Uterus (tissue), 2 donors: Measurements from ENCODE around the gene MVB12A.

ENCODE experiments used
- POLR2A ChIP-seq, 2 donors: fragments of 450-650 bp; IDR thresholded peaks; one replicate each; pipeline ENCODE4 v1.6.1; 2016; ENCODE audit warnings: antibody characterized with exemption in 2 of 2, mild to moderate bottlenecking in 1 of 2, moderate library complexity in 1 of 2
- TF ChIP-seq, protein P1 (sequence below), 4 experiments: fragments of 200-600 bp in 2 of 4; fragments of 450-650 bp in 2 of 4; sonication (generic) in 2 of 4; IDR thresholded peaks; one replicate each; pipeline ENCODE4 v1.5.1; 2016 to 2019; ENCODE audit warnings: antibody characterized with exemption in 4 of 4, mild to moderate bottlenecking in 2 of 4, moderate library complexity in 1 of 4

GRCh38 chr19:17468302-17469091, 48.6 kb downstream of the MVB12A start:
- TF ChIP-seq, protein P1, sequence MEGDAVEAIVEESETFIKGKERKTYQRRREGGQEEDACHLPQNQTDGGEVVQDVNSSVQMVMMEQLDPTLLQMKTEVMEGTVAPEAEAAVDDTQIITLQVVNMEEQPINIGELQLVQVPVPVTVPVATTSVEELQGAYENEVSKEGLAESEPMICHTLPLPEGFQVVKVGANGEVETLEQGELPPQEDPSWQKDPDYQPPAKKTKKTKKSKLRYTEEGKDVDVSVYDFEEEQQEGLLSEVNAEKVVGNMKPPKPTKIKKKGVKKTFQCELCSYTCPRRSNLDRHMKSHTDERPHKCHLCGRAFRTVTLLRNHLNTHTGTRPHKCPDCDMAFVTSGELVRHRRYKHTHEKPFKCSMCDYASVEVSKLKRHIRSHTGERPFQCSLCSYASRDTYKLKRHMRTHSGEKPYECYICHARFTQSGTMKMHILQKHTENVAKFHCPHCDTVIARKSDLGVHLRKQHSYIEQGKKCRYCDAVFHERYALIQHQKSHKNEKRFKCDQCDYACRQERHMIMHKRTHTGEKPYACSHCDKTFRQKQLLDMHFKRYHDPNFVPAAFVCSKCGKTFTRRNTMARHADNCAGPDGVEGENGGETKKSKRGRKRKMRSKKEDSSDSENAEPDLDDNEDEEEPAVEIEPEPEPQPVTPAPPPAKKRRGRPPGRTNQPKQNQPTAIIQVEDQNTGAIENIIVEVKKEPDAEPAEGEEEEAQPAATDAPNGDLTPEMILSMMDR (IDR thresholded peaks at IDR 0.05), result no peak
- no peak for TF ChIP-seq POLR2A (IDR thresholded peaks at IDR 0.05)
